HG03520 (cell line): ENCODE results near the gene SIX1.

Experiments
- ATAC-seq: cut with Tn5 transposase; IDR thresholded peaks from one replicate; pipeline ENCODE4 v1.9.1; 2021; ENCODE audit warnings: mild to moderate bottlenecking, moderate library complexity; ENCODE audit not compliant: unreplicated experiment

Gene SIX1

DNA sequence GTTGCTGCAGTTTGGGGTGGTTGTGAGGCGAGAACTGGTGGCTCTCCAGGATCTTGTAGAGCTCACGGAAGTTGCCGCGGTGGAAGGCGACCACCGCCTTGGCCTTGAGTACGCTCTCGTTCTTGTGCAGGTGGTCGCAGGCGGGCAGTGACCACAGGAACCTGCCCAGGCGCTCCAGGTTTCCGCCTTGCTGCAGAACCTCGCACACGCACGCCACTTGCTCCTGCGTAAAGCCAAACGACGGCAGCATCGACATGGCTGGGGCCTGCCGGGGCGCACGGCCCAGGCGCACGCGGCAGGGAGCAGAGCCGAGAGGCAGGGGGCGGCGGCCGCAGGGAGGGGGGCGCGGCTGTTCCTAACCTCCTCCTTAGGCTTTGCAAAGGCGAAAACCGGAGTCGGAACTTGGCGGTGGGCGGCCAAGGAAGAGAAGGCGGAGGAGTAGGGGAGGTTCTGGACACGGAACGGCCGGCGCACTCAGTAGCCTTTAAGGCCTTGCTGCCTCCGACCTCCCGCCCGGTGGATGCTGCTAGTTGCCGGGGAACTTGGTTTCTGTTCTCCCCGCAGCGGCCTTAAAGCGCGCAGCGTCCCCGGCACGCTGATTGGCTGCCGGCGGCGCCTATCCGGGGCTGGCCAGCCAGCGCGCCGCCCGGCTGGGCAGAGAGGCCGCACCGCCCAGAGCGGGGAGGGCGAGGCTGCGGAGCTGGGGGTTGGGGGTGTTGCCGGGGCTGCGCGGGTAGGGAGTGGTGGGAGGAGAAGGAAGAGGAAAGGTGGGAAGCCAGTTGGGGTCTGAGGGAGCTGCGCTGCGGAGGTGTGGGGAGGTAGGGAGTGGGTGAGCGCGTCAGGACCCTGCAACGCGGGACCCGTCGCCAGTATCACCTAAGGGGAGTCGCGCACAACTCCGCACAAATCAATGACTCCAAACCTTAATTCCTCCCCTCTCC lies at the start of gene SIX1:
Gene SIX1, minus strand, starts transcription at position 544 of the 941 bp plus-strand sequence. Its CDS starts 288 bp downstream, at position 256.
- ATAC-seq, result peak; percentile 57

DNA sequence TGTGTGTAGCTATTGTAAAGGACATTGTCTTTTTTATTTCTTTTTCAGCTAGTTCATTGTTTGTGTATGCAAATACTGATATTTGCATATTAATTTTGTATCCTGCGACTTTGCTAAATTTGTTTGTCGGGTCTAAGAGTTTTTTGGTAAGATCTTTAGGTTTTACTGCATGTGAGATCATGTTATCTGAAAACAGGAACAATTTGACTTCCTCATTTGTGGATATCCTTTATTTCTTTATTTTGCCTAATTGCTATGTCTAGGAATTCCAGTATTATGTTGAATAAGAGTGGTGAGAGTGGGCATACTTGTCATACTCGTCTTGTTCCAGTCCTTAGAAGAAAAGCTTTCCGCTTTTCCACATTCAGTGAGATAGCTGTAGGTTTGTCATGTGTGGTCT lies 46.0 kb upstream of the SIX1 start:
- no peak for ATAC-seq

DNA sequence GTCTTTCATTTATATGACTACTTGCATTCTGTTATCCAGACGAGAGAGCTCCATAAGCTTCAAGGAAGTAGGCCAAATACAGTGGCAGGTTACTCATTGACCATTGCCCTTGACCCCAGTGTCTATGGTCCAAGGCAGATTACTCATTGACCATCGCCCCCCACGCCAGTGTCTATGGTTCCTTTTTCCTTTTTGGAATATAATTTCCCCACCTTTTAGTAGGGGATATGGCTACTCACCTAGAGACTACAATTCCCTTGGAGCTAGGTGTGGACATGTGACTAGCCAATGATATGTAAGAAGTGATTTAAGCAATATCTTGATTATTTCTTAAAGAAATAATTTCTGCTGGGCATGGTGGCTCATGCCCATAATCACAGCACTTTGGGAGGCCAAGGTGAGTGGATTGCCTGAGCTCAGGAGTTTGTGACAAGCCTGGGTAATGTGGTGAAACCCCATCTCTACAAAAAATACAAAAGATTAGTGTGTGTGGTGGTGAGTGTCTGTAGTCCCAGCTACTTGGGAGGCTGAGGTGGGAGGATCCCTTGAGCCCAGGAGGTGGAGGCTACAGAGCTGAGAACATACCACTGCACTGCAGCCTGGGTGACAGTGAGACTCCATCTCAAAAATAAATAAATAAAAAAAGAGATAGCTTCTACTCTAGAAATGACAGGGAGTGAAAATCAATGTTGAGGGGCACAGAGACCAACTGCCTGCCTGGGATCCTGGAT lies 42.3 kb upstream of the SIX1 start:
- ATAC-seq, result no peak

DNA sequence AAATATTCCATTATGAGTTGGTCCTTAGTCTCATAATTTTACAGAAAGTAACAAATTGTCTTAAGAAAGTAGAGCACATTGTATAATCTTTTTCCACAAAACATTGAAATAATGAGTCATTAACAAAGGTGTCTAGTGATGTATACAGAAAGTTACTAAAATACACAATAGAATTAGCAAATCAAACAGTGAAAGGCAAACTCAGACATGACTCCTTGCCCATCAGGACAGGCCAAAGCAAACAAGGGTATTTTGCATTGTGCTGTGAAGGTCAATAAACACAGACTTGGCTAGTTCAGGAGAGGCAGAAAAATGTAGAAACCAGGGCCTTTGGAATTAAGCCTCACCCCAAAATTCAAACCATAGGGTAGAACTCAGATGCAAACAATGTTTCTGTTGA lies 37.6 kb upstream of the SIX1 start:
- no peak for ATAC-seq

DNA sequence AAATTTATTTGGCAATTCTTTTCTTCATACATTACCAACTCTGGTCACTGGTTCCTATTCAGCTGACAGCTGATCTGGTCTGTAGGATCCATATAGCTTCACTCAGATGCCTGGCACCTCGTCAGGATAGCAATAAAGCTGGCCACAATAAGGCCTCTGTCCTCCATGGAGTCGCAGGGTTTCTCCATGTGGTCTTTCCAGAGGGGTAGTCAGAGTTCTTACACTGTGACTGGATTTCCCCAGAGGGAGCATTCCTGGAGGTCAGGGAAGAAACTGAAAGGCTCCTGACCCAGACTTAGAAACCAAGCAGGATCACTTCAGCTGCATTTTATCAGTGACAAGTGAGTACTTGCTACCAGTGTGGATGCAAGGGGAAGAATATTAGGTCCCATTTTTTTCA lies 34.9 kb upstream of the SIX1 start:
- ATAC-seq, result no peak

DNA sequence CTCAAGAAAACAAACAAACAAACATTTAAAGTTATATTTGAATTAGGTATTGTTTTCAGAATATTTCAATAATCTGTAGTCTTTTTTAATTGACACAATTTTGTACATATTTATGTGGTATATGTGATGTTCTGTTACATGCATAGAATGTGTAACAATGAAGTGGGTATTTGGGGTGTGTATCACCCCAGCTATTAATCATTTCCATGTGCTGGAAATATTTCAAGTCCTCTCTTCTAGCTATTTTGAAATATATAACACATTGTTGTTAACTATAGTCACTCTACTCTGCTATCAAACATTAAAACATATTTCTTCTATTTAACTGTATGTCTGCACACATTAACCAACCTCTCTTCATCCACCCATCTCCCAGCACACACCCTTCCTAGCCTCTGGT lies 32.0 kb upstream of the SIX1 start:
- ATAC-seq, result no peak

DNA sequence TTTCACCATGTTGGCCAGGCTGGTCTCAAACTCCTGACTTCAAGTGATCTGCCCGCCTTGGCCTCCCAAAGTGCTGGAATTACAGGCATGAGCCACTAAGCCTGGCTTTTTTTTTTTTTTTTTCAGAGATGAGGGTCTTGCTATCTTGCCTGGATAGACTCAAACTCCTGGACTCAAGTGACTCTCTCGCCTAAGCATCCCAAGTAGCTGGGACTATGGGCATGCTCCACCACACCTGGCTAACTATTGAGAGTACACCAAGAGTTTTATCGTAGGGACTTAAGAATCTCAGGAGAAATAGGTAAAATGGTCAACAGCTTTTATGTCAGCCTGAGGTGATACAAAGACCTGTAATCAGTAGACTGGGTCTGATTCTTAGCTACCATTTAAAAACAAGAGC lies 31.2 kb upstream of the SIX1 start:
- ATAC-seq, result no peak

DNA sequence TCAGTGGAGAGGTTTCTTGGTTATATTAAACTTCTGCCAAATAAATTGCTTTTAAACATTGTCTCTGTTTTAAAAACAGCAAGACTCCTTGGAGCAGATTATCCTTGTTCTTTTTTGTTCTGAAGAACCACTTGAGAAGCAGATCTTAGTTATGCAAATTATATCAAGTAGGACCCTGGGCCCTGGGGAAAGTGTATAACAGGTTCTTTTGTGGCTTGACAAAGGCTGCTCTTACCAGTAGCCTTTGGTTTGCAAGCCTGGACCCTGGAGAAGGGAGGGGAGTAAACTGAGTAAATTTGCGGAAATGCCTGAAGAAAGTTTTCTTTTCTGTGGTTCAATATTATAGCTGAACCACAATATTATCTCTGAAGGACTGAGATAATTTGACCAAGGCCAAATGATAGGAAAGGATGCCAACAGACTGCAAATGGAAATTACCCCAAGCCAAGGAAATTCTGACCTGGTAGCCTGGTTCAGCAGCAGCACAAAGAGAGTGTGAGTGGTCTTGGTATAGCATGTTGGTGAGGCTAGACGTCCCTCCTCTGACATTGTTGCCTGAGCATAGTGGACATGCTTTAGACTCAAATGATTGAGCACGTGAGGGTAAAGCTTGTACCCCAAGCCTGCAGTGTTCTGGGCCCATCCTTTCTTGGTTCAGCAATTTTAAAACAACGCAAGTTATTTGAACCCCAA lies 30.4 kb upstream of the SIX1 start:
- no peak for ATAC-seq

DNA sequence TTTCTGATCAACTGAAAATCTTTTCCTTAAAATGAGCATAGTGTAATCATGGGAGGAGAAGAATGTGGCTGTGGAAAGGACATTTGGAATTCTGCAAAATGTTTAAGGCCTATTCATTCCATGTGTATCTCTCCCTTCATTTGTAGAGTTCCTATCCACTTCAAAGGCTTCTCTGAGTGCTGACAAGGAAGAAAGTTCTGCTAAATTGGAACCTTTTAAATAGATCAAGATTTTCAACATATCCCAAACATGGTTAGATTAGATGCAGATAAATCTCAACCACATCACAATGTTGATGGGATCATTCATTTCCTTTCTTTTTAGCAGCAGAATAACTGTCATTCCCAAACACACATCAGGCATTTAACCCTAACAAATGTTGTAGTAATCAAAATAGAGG lies 28.4 kb upstream of the SIX1 start:
- ATAC-seq, result no peak

DNA sequence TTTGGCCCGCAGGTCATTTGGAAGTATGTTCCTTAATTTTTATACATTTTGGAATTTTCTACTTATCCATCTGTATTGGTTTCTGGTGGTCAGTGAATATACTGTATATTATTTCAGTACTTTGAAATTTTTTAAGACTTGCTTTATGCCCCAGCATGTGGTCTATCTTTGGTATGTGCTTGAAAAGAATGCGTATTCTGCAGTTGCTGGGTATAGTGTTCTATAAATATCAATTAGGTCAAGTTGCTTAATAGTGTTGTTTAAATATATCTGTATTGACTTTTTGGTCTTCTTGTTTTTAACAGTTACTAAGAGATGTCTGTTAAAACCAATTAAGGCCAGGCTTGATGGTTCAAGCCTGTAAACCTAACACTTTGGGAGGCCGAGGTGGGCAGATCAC lies 21.7 kb upstream of the SIX1 start:
- no peak for ATAC-seq

DNA sequence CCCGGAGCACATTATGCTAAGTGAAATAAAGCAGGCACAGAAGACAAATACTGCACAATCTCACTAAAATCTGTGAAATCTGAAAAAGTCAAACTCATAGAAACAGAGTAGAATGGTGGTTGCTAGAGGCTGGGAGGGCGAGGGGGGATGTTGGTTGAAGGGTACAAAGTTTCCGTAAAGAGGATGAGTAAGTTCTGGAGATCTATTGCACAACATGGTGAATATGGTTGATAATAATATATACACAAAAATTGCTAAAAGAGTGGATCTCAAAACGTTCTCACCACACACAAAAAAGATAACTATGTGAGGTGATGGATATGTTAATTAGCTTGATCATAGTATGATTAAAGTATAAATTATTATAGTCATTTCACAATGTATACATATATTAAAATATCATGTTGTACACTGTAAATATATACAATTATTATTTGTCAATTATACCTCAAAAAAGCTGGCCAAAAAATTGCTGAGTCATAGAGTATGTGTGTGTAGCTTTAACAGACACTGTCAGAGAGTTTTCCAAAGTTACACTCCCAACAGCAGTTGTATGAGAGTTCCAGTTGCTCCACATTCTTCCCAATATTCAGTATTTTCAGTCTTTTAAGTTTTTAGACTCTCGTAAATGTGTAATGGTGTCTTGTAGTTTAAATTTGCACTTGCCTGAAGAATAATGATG lies 19.3 kb upstream of the SIX1 start:
- no peak for ATAC-seq

DNA sequence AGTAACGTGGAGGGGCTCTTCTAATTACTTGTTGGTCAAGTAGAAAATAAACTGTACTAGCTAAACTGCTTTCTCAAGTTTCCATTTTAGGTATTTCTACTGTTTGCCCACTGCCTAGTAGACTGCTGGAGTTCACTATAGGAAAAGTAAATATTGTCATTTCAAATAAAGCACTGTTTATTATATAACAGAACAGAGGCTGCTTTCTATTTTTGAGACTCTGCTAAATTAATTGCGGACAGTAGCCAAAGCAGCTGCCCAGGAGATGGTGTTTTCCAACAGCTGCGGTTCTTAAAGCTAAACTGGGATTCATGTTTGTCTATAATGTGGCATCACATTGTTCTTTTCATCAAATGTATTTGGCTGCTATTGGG lies 15.9 kb upstream of the SIX1 start:
- ATAC-seq, result no peak

DNA sequence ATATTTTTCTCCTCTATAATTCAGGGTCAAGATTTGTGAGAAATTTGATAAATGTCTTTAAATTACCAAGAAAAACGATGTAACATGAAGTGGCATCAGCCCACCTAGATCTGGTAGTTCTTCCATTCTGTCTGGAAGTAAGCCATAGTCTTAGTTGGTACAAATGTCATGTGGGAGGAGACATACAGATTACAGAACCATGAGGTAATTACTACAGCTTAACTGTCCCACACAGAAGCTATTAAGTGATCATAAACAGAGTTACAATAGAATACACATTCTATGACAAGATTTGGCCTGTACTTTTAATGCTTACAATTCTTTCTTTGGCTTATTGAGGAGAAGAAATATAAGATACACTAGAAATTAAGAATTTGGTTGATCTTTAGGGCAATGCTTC lies 13.7 kb upstream of the SIX1 start:
- ATAC-seq, result no peak

DNA sequence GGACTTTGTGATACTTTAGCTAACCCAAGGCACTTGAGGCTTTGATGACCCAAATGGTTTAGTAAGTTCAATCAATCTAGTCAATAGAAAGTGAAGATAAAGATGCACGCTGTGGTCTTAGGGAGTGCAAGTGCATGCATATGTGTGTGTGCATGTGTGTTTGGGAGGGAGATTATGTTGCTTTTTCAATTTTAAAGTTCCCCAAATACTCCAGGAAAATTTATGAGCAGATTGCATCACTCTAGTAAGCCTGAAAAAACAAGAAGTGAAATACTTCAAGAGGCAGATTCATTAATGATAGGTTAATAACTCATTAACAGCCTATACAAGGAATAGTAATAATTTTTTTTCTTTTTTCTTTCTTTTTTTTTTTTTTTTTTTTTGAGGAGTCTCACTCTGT lies 12.4 kb upstream of the SIX1 start:
- ATAC-seq, result no peak

DNA sequence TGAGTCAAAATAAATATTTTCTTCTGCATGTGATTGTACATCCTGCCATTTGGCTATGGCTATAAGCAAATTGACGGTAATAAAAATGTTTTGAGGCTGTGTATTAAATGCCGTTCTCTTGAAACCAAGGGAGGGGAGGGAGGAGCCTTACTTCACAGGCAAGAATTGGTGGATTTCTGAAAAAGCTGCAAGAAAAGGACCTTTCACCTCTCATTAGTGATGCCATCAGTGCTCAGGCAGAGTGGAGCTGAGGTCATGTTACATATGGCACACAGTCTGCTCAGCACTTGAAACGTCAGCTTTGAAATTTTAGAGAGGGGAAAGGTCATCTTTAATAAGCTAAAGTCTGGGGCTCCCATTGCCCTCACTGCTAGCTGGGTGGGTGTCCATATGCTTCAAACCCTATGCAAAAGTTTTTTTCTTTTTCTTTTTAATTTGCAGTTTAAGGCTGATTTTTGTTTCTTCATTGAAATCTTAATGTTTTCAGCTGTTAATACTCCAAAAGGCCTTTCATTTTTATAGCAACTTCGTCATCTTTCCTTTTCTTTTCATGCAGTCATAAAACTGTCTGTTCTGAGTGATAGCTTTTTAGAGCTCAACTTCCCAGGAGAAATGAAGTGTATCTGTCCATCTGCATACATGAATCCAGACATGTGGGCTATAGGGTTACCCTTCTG lies 9.8 kb upstream of the SIX1 start:
- ATAC-seq, result no peak

DNA sequence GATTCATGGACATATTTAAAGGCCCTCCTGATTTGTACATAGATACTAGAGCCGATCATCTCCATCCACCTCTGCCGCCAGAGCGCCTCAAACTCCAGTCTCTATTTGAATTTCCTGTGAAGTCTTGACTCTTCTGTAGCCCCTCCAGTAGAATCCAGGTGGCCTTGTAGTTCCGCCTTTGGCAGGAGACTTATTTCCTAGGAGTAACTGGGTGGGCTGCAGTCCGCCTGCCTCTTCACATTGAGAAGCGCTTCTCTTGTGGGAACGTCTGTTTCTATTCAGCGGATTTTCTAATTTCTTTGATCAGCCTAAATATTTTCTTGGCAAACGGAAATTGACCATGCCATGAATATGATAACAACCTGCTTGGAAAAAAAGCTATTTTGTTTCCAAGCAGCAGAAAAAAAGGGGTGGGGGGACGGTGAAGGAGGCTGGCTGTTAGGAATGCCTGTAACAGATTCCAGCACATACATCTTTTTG lies 9.0 kb upstream of the SIX1 start:
- no peak for ATAC-seq

DNA sequence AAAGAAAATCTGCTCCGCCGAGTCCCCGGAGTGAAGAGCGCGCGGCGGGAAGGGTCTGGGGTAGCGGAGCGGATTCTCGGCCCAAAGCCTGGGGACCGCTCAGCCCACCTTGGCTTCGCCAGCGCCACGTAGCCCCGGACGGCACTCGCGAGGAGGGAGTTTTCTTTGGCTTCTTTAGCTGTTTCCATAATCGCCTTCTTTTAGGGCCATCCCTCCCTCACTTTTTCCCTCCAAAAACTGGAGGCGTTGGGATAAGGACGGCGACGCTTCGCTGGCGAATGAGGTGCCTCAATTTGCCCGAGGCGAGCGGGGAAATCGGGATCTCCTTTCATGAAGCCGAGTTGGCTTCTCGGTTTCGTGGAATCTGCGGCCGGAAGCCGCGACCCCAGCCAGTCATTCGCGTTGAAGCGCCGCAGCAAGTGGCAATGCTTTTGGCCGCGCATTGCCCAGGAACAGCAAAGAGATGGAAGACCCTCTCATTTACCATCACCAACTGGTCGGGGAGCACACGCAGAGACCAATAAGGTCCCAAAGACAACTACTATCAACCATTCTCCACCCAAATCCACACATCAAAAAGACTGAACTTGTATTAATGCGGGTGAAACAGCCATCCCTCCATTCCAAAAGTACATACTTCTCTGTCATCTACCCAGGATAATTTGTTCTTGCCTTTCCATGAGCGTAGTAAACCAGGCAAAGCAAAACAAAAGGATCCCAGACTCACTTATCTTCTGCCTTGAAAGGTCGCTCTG lies 8.4 kb upstream of the SIX1 start:
- no peak for ATAC-seq

DNA sequence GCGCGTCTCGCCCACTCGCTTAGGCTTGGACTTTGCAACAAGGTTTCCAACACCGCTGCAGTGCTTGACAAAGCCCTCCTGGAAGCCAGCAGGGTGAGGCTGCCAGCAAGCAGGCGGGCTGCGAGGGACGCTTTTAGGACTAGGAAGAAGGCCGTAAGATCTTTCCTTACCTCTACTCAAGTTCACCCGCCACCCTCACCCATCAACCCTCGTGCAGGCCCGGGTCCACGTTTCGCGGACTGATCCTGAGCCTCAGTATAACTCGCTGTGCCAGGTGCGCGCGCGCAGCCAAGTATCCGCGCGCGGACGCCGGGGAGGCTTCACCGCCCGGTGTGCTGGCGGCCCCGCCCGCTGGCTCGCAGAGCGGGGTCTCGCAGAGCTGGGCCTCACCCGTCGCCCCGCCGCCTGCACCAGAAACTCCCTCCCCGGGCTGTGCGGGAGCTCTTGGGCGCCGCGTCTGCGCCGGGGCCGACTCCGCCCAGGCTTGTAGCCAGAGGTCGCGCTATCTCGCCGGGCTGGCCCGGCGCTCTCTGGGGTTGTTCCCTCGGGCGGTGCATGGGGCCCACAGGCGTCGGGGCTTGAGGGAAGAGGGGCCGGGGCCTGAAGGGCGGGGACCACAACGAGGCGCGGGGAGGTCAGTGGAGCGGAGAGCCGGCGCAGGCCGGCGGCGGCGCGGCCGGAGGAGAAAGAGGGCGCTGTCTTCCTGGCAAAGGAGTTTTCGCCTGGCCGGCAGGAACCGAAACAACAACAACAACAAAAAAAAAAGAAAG lies 7.6 kb upstream of the SIX1 start:
- ATAC-seq, result peak; percentile 69
